ENCODE measurements around the gene BLCAP.
"Not testable (repeated sequence)": the region's sequence is repeated elsewhere in the genome, so short reads cannot be mapped to it uniquely, and the experiment has no call there.

Gene BLCAP

GRCh38 chr20:37500311-37500710 is 27.4 kb downstream of the BLCAP start:
- Mint-ChIP-seq H3K27ac (no peak overlapping the region), H3K4me1 (ENCODE audit: low read depth) (no peaks in the 10 kb centered on the region), H3K9me3 (no peaks in the 10 kb centered on the region), H3K4me3 (no peak overlapping the region), H3K36me3 (ENCODE audit: low read depth) (no peaks in the 10 kb centered on the region), H3K27me3 (no peaks in the 10 kb centered on the region)

DNA sequence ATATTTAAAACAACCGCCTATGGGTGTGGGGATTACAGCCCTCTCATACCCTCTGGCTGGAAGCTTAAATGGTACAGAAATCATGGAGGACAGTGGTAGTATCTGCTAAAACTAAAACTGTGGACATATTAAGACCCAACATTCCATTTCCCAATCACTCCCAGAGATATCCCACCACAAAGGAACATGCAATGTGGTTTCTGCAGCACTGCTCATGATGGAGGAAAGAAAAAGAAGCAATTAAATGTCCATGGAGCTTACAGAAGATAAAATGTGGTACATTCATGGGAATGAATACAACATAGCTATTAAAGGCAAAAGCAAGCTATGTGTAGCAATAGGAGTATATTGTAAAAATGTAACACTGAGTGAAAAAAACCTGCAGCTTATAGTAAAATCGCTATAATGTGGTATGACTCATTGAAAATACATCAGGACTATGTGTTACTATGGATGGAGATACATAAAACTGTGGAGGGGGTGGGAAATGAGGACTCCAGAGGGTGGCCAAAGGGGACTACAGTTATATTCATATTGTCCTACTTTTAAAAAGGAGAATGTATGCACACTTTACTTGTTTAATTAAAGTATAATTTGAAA is 29.5 kb downstream of the BLCAP start:
- no peak overlapping the region for H3K27ac Mint-ChIP-seq
- H3K9me3 Mint-ChIP-seq = no peaks in the 10 kb centered on the region
- H3K27me3 Mint-ChIP-seq = no peaks in the 10 kb centered on the region
- no peaks in the 10 kb centered on the region for H3K4me1 Mint-ChIP-seq (ENCODE audit: low read depth)
- H3K4me3 Mint-ChIP-seq = no peak overlapping the region
- H3K36me3 Mint-ChIP-seq (ENCODE audit: low read depth) = no peaks in the 10 kb centered on the region

- H3K4me3 Mint-ChIP-seq = no peak overlapping the region
- H3K27me3 Mint-ChIP-seq = no peaks in the 10 kb centered on the region
- no peaks in the 10 kb centered on the region for H3K4me1 Mint-ChIP-seq (ENCODE audit: low read depth)
- no peak overlapping the region for H3K27ac Mint-ChIP-seq
- no peaks in the 10 kb centered on the region for H3K9me3 Mint-ChIP-seq
- H3K36me3 Mint-ChIP-seq (ENCODE audit: low read depth) = peaks cover 3% of the 10 kb centered on the region
Observed at GRCh38 chr20:37494796-37495195, 32.9 kb downstream of the BLCAP start.

DNA sequence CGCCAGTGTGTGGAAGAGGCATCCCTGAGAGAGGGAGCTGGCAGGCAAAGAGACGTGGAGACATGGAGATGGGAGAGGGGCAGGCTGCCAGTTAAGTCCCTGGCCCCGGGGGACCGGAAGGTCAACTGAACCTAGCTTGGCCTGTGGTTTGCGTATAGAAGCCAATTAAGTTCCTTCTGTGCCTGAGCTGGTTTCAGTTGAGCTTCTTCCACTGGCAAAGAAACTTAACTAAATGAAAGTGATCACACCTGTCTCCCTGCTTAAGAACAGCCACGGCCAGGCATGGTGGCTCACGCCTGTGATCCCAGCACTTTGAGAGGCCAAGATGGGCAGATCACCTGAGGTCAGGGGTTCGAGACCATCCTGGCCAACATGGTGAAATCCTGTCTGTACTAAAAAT is 33.4 kb downstream of the BLCAP start:
- Mint-ChIP-seq H3K27me3 (no peaks in the 10 kb centered on the region), H3K27ac (no peak overlapping the region), H3K4me3 (no peak overlapping the region), H3K4me1 (ENCODE audit: low read depth) (no peaks in the 10 kb centered on the region), H3K9me3 (no peaks in the 10 kb centered on the region), H3K36me3 (ENCODE audit: low read depth) (peaks cover 3% of the 10 kb centered on the region)

DNA sequence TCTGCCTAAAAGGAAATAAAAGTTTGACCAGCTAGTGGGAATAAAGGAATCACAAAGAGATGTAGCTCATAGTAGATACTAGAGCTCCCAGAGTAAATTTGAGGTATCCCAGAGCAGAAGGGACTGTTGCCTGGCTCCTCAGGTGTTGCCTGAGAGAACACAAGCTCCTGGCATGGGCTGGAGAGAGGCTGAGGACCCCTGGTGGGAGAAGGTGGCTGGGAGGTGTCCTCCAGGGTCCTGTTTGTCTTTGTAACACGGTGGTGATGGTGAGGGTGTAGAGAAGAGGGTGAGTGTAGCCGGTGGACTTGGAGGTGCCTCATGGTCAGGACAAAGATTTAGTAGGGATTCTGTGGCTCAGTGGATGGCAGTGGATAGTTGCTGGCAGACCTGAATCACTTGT is 34.7 kb downstream of the BLCAP start:
- H3K4me3 Mint-ChIP-seq = no peak overlapping the region
- H3K27ac Mint-ChIP-seq = no peak overlapping the region
- H3K9me3 Mint-ChIP-seq = no peaks in the 10 kb centered on the region
- H3K4me1 Mint-ChIP-seq (ENCODE audit: low read depth) = no peaks in the 10 kb centered on the region
- H3K36me3 Mint-ChIP-seq (ENCODE audit: low read depth) = peaks cover 3% of the 10 kb centered on the region
- H3K27me3 Mint-ChIP-seq = no peaks in the 10 kb centered on the region

DNA sequence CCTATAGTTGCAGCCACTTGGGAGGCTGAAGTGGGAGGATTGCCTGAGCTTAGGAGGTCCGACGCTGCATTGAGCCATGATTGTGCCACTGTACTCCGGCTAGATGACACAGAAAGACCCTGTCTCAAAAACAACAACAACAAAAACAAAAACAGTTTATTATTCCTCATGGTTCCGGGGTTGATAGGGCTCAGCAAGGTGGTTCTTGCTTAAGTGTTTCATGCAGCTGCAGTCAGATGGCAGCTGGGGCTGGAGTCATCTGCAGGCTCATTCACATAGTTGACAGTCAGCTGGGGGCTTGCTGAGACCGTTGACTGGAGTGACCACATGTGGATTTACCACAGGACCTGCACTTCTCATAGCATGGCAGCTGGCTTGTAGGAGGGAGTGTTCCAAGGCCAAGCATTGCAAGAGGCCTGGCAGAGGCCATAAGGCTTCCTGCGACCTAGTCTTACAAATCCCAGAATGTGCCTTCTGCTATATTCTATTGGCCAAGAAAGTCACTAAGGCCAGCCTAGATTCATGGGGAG is 35.5 kb downstream of the BLCAP start:
- Mint-ChIP-seq H3K27ac (no peak overlapping the region), H3K4me1 (ENCODE audit: low read depth) (no peaks in the 10 kb centered on the region), H3K9me3 (no peaks in the 10 kb centered on the region), H3K36me3 (ENCODE audit: low read depth) (peaks cover 3% of the 10 kb centered on the region), H3K27me3 (no peaks in the 10 kb centered on the region), H3K4me3 (no peak overlapping the region)

DNA sequence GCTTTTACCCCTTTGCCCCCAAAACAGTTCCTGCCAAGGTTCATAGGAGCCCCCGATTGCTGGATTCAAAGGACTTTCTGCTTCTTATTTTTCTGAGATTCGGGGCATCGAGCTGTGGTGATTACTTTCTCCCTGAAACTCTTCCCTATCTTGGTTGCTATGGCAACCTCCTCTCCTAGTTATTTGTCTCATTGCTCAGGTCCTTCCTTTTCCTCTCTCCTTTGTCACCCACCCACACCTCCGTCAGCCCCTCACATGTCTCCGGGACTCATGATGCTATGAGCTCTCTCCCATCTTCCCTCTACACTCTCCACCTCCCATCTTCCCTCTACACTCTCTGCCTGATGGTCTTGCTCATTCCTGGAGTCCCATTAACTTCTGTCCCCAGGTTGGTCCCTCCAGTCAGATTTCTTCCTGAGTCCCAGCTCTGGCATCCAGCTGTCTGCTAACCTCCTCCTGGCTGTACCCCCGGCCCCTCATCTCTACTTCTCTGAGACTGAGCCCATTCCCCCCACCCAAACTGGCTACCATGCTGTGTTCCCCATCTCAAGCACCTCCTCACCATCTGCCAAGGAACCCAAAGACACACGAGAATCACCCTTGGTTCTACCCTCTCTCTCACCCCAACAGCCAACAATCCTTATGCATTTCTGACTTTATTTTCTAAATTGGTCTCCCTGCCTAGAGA is 36.9 kb downstream of the BLCAP start:
- Mint-ChIP-seq H3K27me3 (no peaks in the 10 kb centered on the region), H3K36me3 (ENCODE audit: low read depth) (peaks cover 3% of the 10 kb centered on the region), H3K4me1 (ENCODE audit: low read depth) (no peaks in the 10 kb centered on the region), H3K9me3 (no peaks in the 10 kb centered on the region), H3K4me3 (no peak overlapping the region), H3K27ac (no peak overlapping the region)

- not testable (repeated sequence) for H3K4me3 Mint-ChIP-seq, H3K27ac Mint-ChIP-seq
Observed at GRCh38 chr20:37486209-37486608, 41.5 kb downstream of the BLCAP start.

GRCh38 chr20:37484331-37484730 is 43.3 kb downstream of the BLCAP start:
- Mint-ChIP-seq H3K27ac (no peak overlapping the region), H3K36me3 (ENCODE audit: low read depth) (no peaks in the 10 kb centered on the region)

More at GRCh38 chr20:37486209-37486608, 41.5 kb downstream of the BLCAP start:
- H3K36me3 Mint-ChIP-seq (ENCODE audit: low read depth); H3K9me3 Mint-ChIP-seq; H3K4me1 Mint-ChIP-seq (ENCODE audit: low read depth); H3K27me3 Mint-ChIP-seq: not testable (repeated sequence)

DNA sequence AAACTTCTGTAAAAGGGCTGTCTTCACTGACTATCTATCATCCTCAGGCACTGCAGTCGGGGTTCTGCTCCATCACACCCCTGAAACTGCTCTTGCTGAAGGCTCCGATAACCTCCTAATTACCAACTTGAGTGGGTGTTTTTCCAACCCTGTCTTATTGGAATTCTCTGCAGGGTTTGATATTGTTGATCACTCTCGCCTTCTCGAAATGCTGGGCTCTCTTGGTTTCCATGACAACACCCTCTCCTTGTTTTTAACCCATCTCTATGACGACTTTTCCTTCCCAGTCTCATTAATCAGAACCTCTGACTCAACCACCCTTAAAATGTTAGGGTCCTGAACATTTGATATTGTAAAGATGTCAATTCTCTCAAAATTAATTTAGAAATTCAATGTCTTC is 46.1 kb downstream of the BLCAP start:
- Mint-ChIP-seq H3K4me1 (ENCODE audit: low read depth) (no peaks in the 10 kb centered on the region), H3K27me3 (peaks cover 14% of the 10 kb centered on the region), H3K36me3 (ENCODE audit: low read depth) (no peaks in the 10 kb centered on the region), H3K27ac (no peak overlapping the region), H3K9me3 (no peaks in the 10 kb centered on the region), H3K4me3 (no peak overlapping the region)

More at GRCh38 chr20:37484331-37484730, 43.3 kb downstream of the BLCAP start:
- Mint-ChIP-seq H3K9me3 (no peaks in the 10 kb centered on the region), H3K27me3 (peaks cover 13% of the 10 kb centered on the region), H3K4me1 (ENCODE audit: low read depth) (no peaks in the 10 kb centered on the region), H3K4me3 (no peak overlapping the region)

DNA sequence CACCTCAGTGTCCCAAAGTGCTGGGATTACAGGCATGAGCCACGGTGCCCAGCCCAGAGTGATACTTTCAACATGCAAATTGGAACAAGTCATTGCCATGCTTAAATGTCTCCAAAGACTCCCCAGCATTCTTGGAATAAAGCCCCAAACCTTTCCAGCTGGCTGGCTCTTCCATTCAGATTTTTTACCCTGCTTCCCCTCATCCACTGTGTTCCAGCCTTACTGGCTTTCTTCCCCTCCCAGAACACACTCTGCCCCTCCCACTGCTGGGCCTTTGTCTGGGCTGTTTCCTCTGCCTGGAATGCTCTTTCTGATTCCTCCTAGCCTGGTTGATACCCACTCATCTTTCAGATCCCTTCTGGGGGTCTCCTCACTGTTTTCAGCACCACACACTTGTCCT is 46.8 kb downstream of the BLCAP start:
- Mint-ChIP-seq H3K27ac (no peak overlapping the region), H3K36me3 (ENCODE audit: low read depth) (no peaks in the 10 kb centered on the region), H3K4me1 (ENCODE audit: low read depth) (no peaks in the 10 kb centered on the region), H3K4me3 (no peak overlapping the region), H3K9me3 (peaks cover under 1% of the 10 kb centered on the region), H3K27me3 (peaks cover 17% of the 10 kb centered on the region)

DNA sequence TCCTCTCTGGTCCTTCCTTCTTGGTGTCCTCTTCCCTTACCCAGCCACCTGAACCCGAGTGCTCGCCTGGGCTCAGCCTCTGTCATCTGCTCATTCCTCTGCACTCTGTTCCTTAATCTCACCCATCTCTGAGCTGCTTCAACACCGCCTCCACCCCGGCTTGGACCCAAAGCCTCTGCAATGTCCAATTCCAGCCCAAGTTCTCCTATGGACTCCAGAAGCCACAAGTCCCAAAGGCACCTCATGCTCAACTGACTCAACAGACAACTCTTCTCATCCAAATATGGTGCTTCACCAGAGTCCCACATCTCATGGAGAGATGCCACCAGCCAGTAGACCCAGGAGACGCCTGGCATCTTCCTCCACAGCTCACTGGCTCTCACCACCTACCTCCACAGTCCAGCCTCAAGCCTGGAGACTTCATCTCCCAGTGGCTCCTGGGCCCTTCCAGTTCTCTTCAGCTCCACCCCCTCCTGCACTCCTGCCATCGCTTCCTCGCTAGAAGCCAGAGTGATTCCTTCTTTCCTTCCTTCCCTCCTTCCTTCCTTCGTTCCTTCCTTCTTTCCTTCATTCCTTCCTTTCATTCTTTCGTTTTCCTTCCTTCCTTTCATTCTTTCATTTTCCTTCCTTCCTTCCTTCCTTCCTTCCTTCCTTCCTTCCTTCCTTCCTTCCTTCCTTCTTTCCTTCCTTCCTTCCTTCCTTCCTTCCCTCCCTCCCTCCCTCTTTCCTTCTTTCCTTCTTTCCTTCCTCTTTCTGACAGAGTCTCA is 47.6 kb downstream of the BLCAP start:
- peaks cover 5% of the 10 kb centered on the region for H3K9me3 Mint-ChIP-seq
- H3K27me3 Mint-ChIP-seq = peaks cover 23% of the 10 kb centered on the region
- H3K27ac Mint-ChIP-seq = no peak overlapping the region
- no peak overlapping the region for H3K4me3 Mint-ChIP-seq
- H3K36me3 Mint-ChIP-seq (ENCODE audit: low read depth) = no peaks in the 10 kb centered on the region
- no peaks in the 10 kb centered on the region for H3K4me1 Mint-ChIP-seq (ENCODE audit: low read depth)

DNA sequence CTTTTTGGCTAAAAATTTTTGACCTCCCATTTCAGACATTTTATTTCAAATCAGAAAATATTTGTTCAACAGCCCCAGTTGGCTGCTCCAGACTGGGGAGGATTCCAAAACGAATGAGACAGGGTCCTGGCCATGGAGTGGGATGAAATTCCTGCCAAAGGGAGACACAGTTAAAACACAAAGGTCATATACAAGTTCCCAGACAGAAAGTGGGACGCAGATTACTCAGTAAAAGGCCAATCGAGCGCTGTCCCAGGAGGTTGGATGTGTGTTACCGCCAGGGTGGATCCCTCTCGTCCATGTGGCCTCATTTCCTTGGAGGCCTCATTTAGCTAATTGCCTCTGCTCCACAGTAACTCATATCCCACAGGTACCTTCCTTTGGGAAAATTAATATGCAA is 48.4 kb downstream of the BLCAP start:
- Mint-ChIP-seq H3K27me3 (peaks cover 21% of the 10 kb centered on the region), H3K9me3 (peaks cover 5% of the 10 kb centered on the region)

GRCh38 chr20:37477041-37477440 is 50.6 kb downstream of the BLCAP start:
- Mint-ChIP-seq H3K4me3 (no peak overlapping the region), H3K36me3 (ENCODE audit: low read depth) (no peaks in the 10 kb centered on the region), H3K4me1 (ENCODE audit: low read depth) (no peaks in the 10 kb centered on the region), H3K9me3 (peaks cover 5% of the 10 kb centered on the region), H3K27me3 (peaks cover 19% of the 10 kb centered on the region), H3K27ac (no peak overlapping the region)

More for the DNA sequence above, 48.4 kb downstream of the BLCAP start:
- Mint-ChIP-seq H3K36me3 (ENCODE audit: low read depth) (no peaks in the 10 kb centered on the region), H3K4me1 (ENCODE audit: low read depth) (no peaks in the 10 kb centered on the region), H3K27ac (no peak overlapping the region), H3K4me3 (no peak overlapping the region)

GRCh38 chr20:37475252-37475651 is 52.4 kb downstream of the BLCAP start:
- Mint-ChIP-seq H3K36me3 (ENCODE audit: low read depth) (no peaks in the 10 kb centered on the region), H3K9me3 (peaks cover 5% of the 10 kb centered on the region), H3K4me1 (ENCODE audit: low read depth) (no peaks in the 10 kb centered on the region), H3K27ac (no peak overlapping the region), H3K4me3 (no peak overlapping the region), H3K27me3 (peaks cover 15% of the 10 kb centered on the region)

Data from stimulated activated naive CD8-positive, alpha-beta T cell treated with anti-CD3 and anti-CD28 coated beads, Interleukin-15, Interleukin-2, amounts not matched to agents 100 ng/mL and 50 ng/mL, for 24 hours (primary cell).